GM21423 (cell line): ENCODE results near the gene QSOX2.

ENCODE experiments used
- ATAC-seq: cut with Tn5 transposase; IDR thresholded peaks from one replicate; pipeline ENCODE4 v1.9.1; 2021; ENCODE audit warnings: mild to moderate bottlenecking, moderate library complexity; ENCODE audit not compliant: unreplicated experiment

The QSOX2 gene

GRCh38 chr9:136245219-136246150 is at the start of gene QSOX2:
QSOX2 (minus strand) TSS chr9:136245812; CDS start chr9:136245803, 9 bp downstream.
- ATAC-seq: peak; percentile 57

GRCh38 chr9:136295055-136295454 is 49.4 kb upstream of the QSOX2 start:
- no peak for ATAC-seq

- ATAC-seq: no peak
These were observed 48.8 kb upstream of the QSOX2 start for GRCh38 chr9:136294437-136294836.

GRCh38 chr9:136293476-136294077 is 48.0 kb upstream of the QSOX2 start:
- ATAC-seq: no peak

- no peak for ATAC-seq
These were observed 47.2 kb upstream of the QSOX2 start for GRCh38 chr9:136292591-136293448.

- no peak for ATAC-seq
These were observed 46.5 kb upstream of the QSOX2 start for GRCh38 chr9:136292026-136292538.

- ATAC-seq: no peak
These were observed 45.9 kb upstream of the QSOX2 start for GRCh38 chr9:136291306-136292025.

- no peak for ATAC-seq
These were observed 44.9 kb upstream of the QSOX2 start for GRCh38 chr9:136290508-136291000.

GRCh38 chr9:136289651-136290507 is 44.3 kb upstream of the QSOX2 start:
- ATAC-seq: no peak

GRCh38 chr9:136287960-136288753 is 42.5 kb upstream of the QSOX2 start:
- ATAC-seq: no peak

GRCh38 chr9:136286987-136287379 is 41.4 kb upstream of the QSOX2 start:
- no peak for ATAC-seq

- no peak for ATAC-seq
These were observed 40.9 kb upstream of the QSOX2 start for GRCh38 chr9:136286359-136286986.

- no peak for ATAC-seq
These were observed 40.1 kb upstream of the QSOX2 start for GRCh38 chr9:136285501-136286358.

- no peak for ATAC-seq
These were observed 39.3 kb upstream of the QSOX2 start for GRCh38 chr9:136284951-136285350.

GRCh38 chr9:136284311-136284710 is 38.7 kb upstream of the QSOX2 start:
- no peak for ATAC-seq

GRCh38 chr9:136283291-136284235 is 38.0 kb upstream of the QSOX2 start:
- ATAC-seq: no peak
